HepG2 (cell line): ENCODE measurements around the gene PRKAR2A. TPM values are rescaled to one million over a fixed set of nuclear protein-coding genes. Genes with fewer than 3 reads are reported as not detected.

Source experiments
- ATAC-seq: fragments of 200-7000 bp; cut with Tn5 transposase; 3 replicates; pipeline ENCODE4 v1.9.1; 2020; ENCODE audit warnings: mild to moderate bottlenecking, moderate library complexity
- BruUV-seq: library from RNA; stranded (reverse); fragments of 400-500 nt; replicated peaks from 2 replicates; lab custom pipeline; 2021; lab: Mats Ljungman, UMichigan
- CTCF ChIA-PET: fragments of 300-600 bp; formaldehyde crosslinking; extraction: SDS; loops from one replicate; lab custom pipeline; 2021; ENCODE audit warnings: low total read pairs, inconsistent platforms, low intra/inter-chr PET ratio; lab: Yijun Ruan, JAX
- POLR2A ChIA-PET: fragments of 350-600 bp; sonication (Branson Sonifier 250); formaldehyde crosslinking; loops from one replicate; lab custom pipeline; 2020; ENCODE audit warnings: antibody characterized with exemption, inconsistent platforms; lab: Yijun Ruan, JAX
- DNase-seq: peaks from one replicate; pipeline ENCODE4 v3.0.0-alpha.2; 2015; ENCODE audit warnings: low spot score
- FAIRE-seq: peaks from 3 replicates; lab custom pipeline; 2011; peaks lifted over from hg19 to GRCh38; lab: Jason Lieb, UNC
- H2AFZ ChIP-seq: one replicate; pipeline ENCODE4 v1.6.1; 2011; ENCODE audit warnings: low read length, inconsistent platforms
- H3K27ac ChIP-seq: fragments of 300-600 bp; 3 replicates; pipeline ENCODE4 v1.8.0; 2011; ENCODE audit warnings: mixed run types, mild to moderate bottlenecking, mixed read lengths, low read length, inconsistent platforms; ENCODE audit not compliant: insufficient read depth; ENCODE audit errors: extremely low read length
- H3K27me3 ChIP-seq, 2 experiments: fragments of 200-600 bp in 1 of 2; 2 replicates in 1 of 2; 3 replicates in 1 of 2; pipeline versions ENCODE4 v1.6.0 to v1.8.0; 2011; ENCODE audit warnings: low read length in 2 of 2, mild to moderate bottlenecking in 2 of 2, moderate library complexity in 2 of 2, inconsistent platforms in 1 of 2; ENCODE audit not compliant: insufficient read depth in 2 of 2, control insufficient read depth in 1 of 2
- H3K36me3 ChIP-seq, 2 experiments: fragments of 200-600 bp in 1 of 2; replicated peaks in 1 of 2; 2 replicates in 1 of 2; 3 replicates in 1 of 2; pipeline versions ENCODE4 v1.5.1 to v1.8.0; 2011; ENCODE audit warnings: low read length in 2 of 2, inconsistent platforms in 1 of 2; ENCODE audit not compliant: insufficient read depth in 2 of 2, control insufficient read depth in 1 of 2
- H3K4me1 ChIP-seq: 2 replicates; pipeline ENCODE4 v1.5.1; 2012; ENCODE audit warnings: low read length, inconsistent platforms; ENCODE audit not compliant: insufficient read depth
- H3K4me2 ChIP-seq: 2 replicates; pipeline ENCODE4 v1.6.0; 2011; ENCODE audit warnings: low read depth, low read length, inconsistent platforms
- H3K4me3 ChIP-seq, 3 experiments: fragments of 200-600 bp in 1 of 3; sonication (generic), shearing (Covaris generic) in 1 of 3; replicated peaks in 1 of 3; 2 replicates each; pipeline ENCODE4 v1.5.1; 2011 to 2016; ENCODE audit warnings: low read length in 3 of 3, inconsistent platforms in 2 of 3, low read depth in 2 of 3, mild to moderate bottlenecking in 2 of 3, control low read depth in 1 of 3, mixed read lengths in 1 of 3; ENCODE audit not compliant: insufficient read depth in 1 of 3
- H3K79me2 ChIP-seq: one replicate; pipeline ENCODE4 v1.6.1; 2011; ENCODE audit warnings: low read length, inconsistent platforms; ENCODE audit not compliant: insufficient read depth
- H3K9ac ChIP-seq: 2 replicates; pipeline ENCODE4 v1.6.0; 2011; ENCODE audit warnings: mild to moderate bottlenecking, low read depth, low read length, inconsistent platforms; ENCODE audit not compliant: insufficient read depth
- H3K9me3 ChIP-seq: 2 replicates; pipeline ENCODE4 v1.5.1; 2012; ENCODE audit warnings: mild to moderate bottlenecking, low read length
- H4K20me1 ChIP-seq: 2 replicates; pipeline ENCODE4 v1.6.0; 2011; ENCODE audit warnings: inconsistent platforms, mild to moderate bottlenecking, low read length, moderate library complexity; ENCODE audit not compliant: insufficient read depth
- CENPX ChIP-seq: sonication (generic); formaldehyde crosslinking; IDR thresholded peaks from 2 replicates; pipeline ENCODE4 v1.9.0; 2021; ENCODE audit warnings: mild to moderate bottlenecking, missing genetic modification reagents, moderate library complexity
- MAFF ChIP-seq: IDR thresholded peaks from 2 replicates; pipeline ENCODE4 v1.6.1; 2011; ENCODE audit warnings: low read depth, low read length, improper control_type of control experiment
- NFKBIZ ChIP-seq: IDR thresholded peaks from 2 replicates; pipeline ENCODE4 v1.6.1; 2018; ENCODE audit warnings: missing genetic modification reagents, missing compliant biosample characterization
- RXRA ChIP-seq: sonication (generic); formaldehyde crosslinking; IDR thresholded peaks from 2 replicates; pipeline ENCODE4 v1.5.1; 2020; ENCODE audit warnings: missing genetic modification reagents
- SOX13 ChIP-seq, 3 experiments: fragments of 450-650 bp in 1 of 3; sonication (generic) in 1 of 3; formaldehyde crosslinking in 1 of 3; IDR thresholded peaks in 2 of 3; conservative IDR thresholded peaks in 1 of 3; 2 replicates each; pipeline versions ENCODE4 v1.5.0 to v1.6.1; 2016 to 2020; ENCODE audit warnings: antibody characterized with exemption in 1 of 3, mild to moderate bottlenecking in 1 of 3, missing compliant biosample characterization in 1 of 3, missing genetic modification reagents in 1 of 3, moderate library complexity in 1 of 3
- SOX5 ChIP-seq: IDR thresholded peaks from 2 replicates; pipeline ENCODE4 v1.6.1; 2016; ENCODE audit warnings: borderline replicate concordance
- THAP8 ChIP-seq: sonication (generic); formaldehyde crosslinking; IDR thresholded peaks from 2 replicates; pipeline ENCODE4 v1.5.1; 2020; ENCODE audit warnings: missing genetic modification reagents, mild to moderate bottlenecking, borderline replicate concordance
- ZNF343 ChIP-seq: sonication (generic); formaldehyde crosslinking; IDR thresholded peaks from 2 replicates; pipeline ENCODE4 v1.4.0; 2020; ENCODE audit warnings: mild to moderate bottlenecking, missing genetic modification reagents
- ZNF431 ChIP-seq: sonication (generic); formaldehyde crosslinking; IDR thresholded peaks from 2 replicates; pipeline ENCODE4 v1.9.0; 2022; ENCODE audit warnings: missing genetic modification reagents, low read depth, mild to moderate bottlenecking, borderline replicate concordance
- ZNF496 ChIP-seq: sonication (generic); formaldehyde crosslinking; IDR thresholded peaks from 2 replicates; pipeline ENCODE4 v1.8.1; 2023; ENCODE audit warnings: mild to moderate bottlenecking, moderate library complexity, missing genetic modification reagents; ENCODE audit not compliant: insufficient replicate concordance
- ZNF556 ChIP-seq: sonication (generic); formaldehyde crosslinking; IDR thresholded peaks from 2 replicates; pipeline ENCODE4 v1.4.0; 2020; ENCODE audit warnings: mild to moderate bottlenecking, missing genetic modification reagents, borderline replicate concordance
- ZNF574 ChIP-seq: sonication (generic); formaldehyde crosslinking; IDR thresholded peaks from 2 replicates; pipeline ENCODE4 v1.4.0; 2020; ENCODE audit warnings: missing genetic modification reagents
- ZNF724P ChIP-seq: sonication (generic); formaldehyde crosslinking; IDR thresholded peaks from 2 replicates; pipeline ENCODE4 v1.8.0; 2022; ENCODE audit warnings: missing genetic modification reagents, borderline replicate concordance
- WGBS: methylation state at CpG from one replicate; pipeline ENCODE4 v1.1.6; 2017; ENCODE audit warnings: low lambda C conversion rate; 5-methylcytosine and 5-hydroxymethylcytosine counted together
- in situ Hi-C: cut with HindIII; loops from 2 replicates; pipeline ENCODE4 v1.10.0; 2017; ENCODE audit warnings: low pct_unique_long_range_greater_than_20kb; ENCODE audit not compliant: extremely low pct_ligation_motif_present
- intact Hi-C: fragments of 100-400 bp; cut with micrococcal nuclease; formaldehyde crosslinking; loops from one replicate; pipeline ENCODE4 v1.10.0; 2022; ENCODE audit not compliant: unreplicated experiment
- polyA plus RNA-seq, 8 experiments: library from polyadenylated mRNA; depleted of rRNA in 3 of 8; stranded (reverse) in 7 of 8; unstranded in 1 of 8; fragments of >200 nt; fragmentation: Illumina TruSeq in 4 of 8; extraction: Trizol in 4 of 8; gene quantifications; 2 replicates each; pipeline versions ENCODE4 v1.2.1 to v1.2.3, GENCODE V29; 2011 to 2016; ENCODE audit warnings: low read depth in 4 of 8, missing spikeins in 1 of 8, mixed read lengths in 1 of 8; ENCODE audit not compliant: insufficient read depth in 1 of 8
- total RNA-seq, 5 experiments: library from RNA; depleted of rRNA; stranded (reverse); fragments of >200 nt; fragmentation: Illumina TruSeq; extraction: Trizol; gene quantifications; 2 replicates each; pipeline ENCODE4 v1.2.3, GENCODE V29; 2016; ENCODE audit warnings: low read depth in 1 of 5

The PRKAR2A gene
- total and polyA plus RNA-seq, 2 of the 13 experiments (the other 11 are each of a cell fraction or from before 2014, with no cell fraction given) = 11.8 to 29.2 TPM

- H3K9ac ChIP-seq = no peak overlapping the region
- intact Hi-C loops = loop anchor here (5.0 kb wide), 1 partner anchor 170 kb away; the partner anchor contains the start of gene ARIH2
- ATAC-seq = no peak
- POLR2A ChIA-PET = interaction anchor here (0.6 to 1.7 kb wide), 3 partner anchors 30 to 260 kb away, joined by 3 to 4 read pairs (median 4); partner anchors contain the start of genes IP6K2 and WDR6
- H3K4me3 ChIP-seq = no peak overlapping the region
- H3K36me3 ChIP-seq = peaks cover 4 to 23% of the 10 kb centered on the region in 2 experiments; a peak in 4 of 5 replicates
- H3K9me3 ChIP-seq = no peaks in the 10 kb centered on the region
- H3K27ac ChIP-seq = no peak overlapping the region
- CTCF ChIA-PET = no interaction called here
- in situ Hi-C loops = no loop called here
- DNase-seq = peak; percentile 29
- BruUV-seq = no TSS peak
- no peak overlapping the region for H2AFZ ChIP-seq
- no peaks in the 10 kb centered on the region for H3K27me3 ChIP-seq
- H3K4me1 ChIP-seq = peaks cover 17% of the 10 kb centered on the region
- 70% methylated on average over 4 of the region's 4 CpGs for WGBS
- TF ChIP-seq RXRA (no peak), SOX5 (CRISPR knock-in tag) (peak; percentile 12; the same call in 1 of the 2 replicates), THAP8 (no peak), SOX13 (IDR thresholded peaks at IDR 0.05) (no peak), SOX13 (CRISPR knock-in tag; conservative IDR thresholded peaks at IDR 0.05 in 1 of 2, IDR thresholded peaks at IDR 0.05 in 1 of 2) (peak in 1 of 2 experiments; percentile 14; a peak in 1 of 4 replicates)
- no peaks in the 10 kb centered on the region for H4K20me1 ChIP-seq
- no peak overlapping the region for H3K4me2 ChIP-seq
- no peak for FAIRE-seq
- no peaks in the 10 kb centered on the region for H3K79me2 ChIP-seq
Measured at GRCh38 chr3:48747015-48747615, 100.6 kb downstream of the PRKAR2A start.

GRCh38 chr3:48743773-48744172, 103.9 kb downstream of the PRKAR2A start:
- intact Hi-C loops = no loop called here
- H3K27ac ChIP-seq = no peak overlapping the region
- no peaks in the 10 kb centered on the region for H3K9me3 ChIP-seq
- H3K4me3 ChIP-seq = no peak overlapping the region
- POLR2A ChIA-PET = no interaction called here
- DNase-seq (no peak), FAIRE-seq (peak; percentile 30), ATAC-seq (no peak)
- no peaks in the 10 kb centered on the region for H3K79me2 ChIP-seq
- no peaks in the 10 kb centered on the region for H3K27me3 ChIP-seq
- H4K20me1 ChIP-seq = no peaks in the 10 kb centered on the region
- no peak overlapping the region for H3K4me2 ChIP-seq
- peaks cover 0 to 6% of the 10 kb centered on the region in 2 experiments; a peak in 1 of 5 replicates for H3K36me3 ChIP-seq
- CTCF ChIA-PET = no interaction called here
- in situ Hi-C loops = no loop called here
- 88% methylated on average over 7 of the region's 7 CpGs for WGBS
- no peak overlapping the region for H3K9ac ChIP-seq
- no peak overlapping the region for H2AFZ ChIP-seq
- peaks cover 42% of the 10 kb centered on the region for H3K4me1 ChIP-seq
- no TSS peak for BruUV-seq
- TF ChIP-seq MAFF (no peak), ZNF556 (CRISPR knock-in tag) (no peak), ZNF574 (CRISPR knock-in tag) (no peak), ZNF496 (CRISPR knock-in tag) (no peak), CENPX (CRISPR knock-in tag) (no peak), ZNF343 (CRISPR knock-in tag) (no peak), NFKBIZ (CRISPR knock-in tag) (no peak), ZNF724P (no peak), ZNF431 (CRISPR knock-in tag) (no peak)
